ENCODE data around the gene PSMC3. TPM values are rescaled to one million over a fixed set of nuclear protein-coding genes. Genes with fewer than 3 reads are reported as not detected.

The PSMC3 gene
- total and polyA plus RNA-seq, 9 of the 15 experiments (the other 6 are each of a cell fraction or from before 2014, with no cell fraction given): 44.3 to 324 (median 240) TPM

DNA sequence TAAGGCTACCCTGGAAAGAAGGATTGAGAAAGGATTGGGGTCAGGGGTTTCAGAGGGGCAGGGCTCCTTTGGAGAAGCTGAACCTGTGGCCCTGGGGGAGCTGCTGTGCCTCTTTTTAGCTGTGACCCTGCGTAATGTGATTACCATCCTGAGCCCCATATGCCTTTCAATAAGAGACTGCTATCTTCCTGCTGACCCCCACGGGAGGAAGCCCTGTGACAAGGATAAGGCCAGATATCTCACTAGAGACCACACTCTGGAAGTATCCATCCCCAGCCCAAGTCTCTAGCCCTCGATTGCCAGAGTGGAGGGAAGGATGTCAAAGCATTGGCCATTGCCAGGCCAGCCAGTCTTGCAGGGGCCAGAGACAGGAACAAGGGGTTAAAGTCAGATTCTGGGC is 22.7 kb downstream of the PSMC3 start:
- in situ Hi-C loops (cut with MboI): no loop called here
- ATAC-seq (no peak), FAIRE-seq (no peak), DNase-seq (ENCODE audit: extremely low read depth in 1 of 4, low spot score in 3 of 4) (peak in 2 of 4 experiments; percentile 33 to 53)
- POLR2A ChIA-PET: interaction anchor here (0.6 to 1.5 kb wide), 9 partner anchors 9 to 1673 kb away, joined by 3 to 6 read pairs (median 3); partner anchors contain the start of genes PSMC3 and SPI1
- peak overlapping the region; percentile 79 for H3K27ac ChIP-seq (ENCODE audit: extremely low read depth, low read depth, low read length)
- H3K27me3 ChIP-seq (ENCODE audit: control insufficient read depth in 2 of 2, insufficient read depth in 2 of 2, low read length in 2 of 2): no peaks in the 10 kb centered on the region
- H3K4me2 ChIP-seq (ENCODE audit: insufficient read depth, low read length): peak overlapping the region; percentile 12; the same call in 1 of the 2 replicates
- H3K79me2 ChIP-seq (ENCODE audit: control insufficient read depth, insufficient read depth, low read length): no peaks in the 10 kb centered on the region; the same call in 2 of the 3 replicates
- CTCF ChIA-PET (ENCODE audit: low intra/inter-chr PET ratio): no interaction called here
- peak overlapping the region; percentile 52 to 85; a peak in 3 of 4 replicates for H3K9ac ChIP-seq (ENCODE audit: insufficient read depth in 1 of 2, low read depth in 2 of 2, low read length in 2 of 2)
- no peak overlapping the region for H3K4me3 ChIP-seq
- H4K20me1 ChIP-seq (replicated peaks; ENCODE audit: control insufficient read depth, insufficient read depth, low read length): no peaks in the 10 kb centered on the region
- BruUV-seq (replicated peaks): no TSS peak
- intact Hi-C loops (cut with micrococcal nuclease): loop anchor here (10.0 kb wide), 1 partner anchor 49 kb away; the partner anchor contains the start of gene MYBPC3
- no peaks in the 10 kb centered on the region for H3K9me1 ChIP-seq (ENCODE audit: control insufficient read depth, insufficient read depth, low read length)
- H3K9me3 ChIP-seq (replicated peaks; ENCODE audit: control insufficient read depth, insufficient read depth, low read depth, low read length): no peaks in the 10 kb centered on the region
- H2AFZ ChIP-seq (ENCODE audit: low read depth, low read length): peak overlapping the region; percentile 94
- H3K36me3 ChIP-seq (ENCODE audit: control insufficient read depth, insufficient read depth, low read length): no peaks in the 10 kb centered on the region
- 17% methylated on average over 3 of the region's 3 CpGs for WGBS (ENCODE audit: insufficient coverage, low coverage, missing lambda C conversion rate)
- peaks cover 37 to 48% of the 10 kb centered on the region in 2 experiments for H3K4me1 ChIP-seq (replicated peaks in 1 of 2; ENCODE audit: control insufficient read depth in 2 of 2, insufficient read depth in 2 of 2, low read length in 2 of 2)
- TF ChIP-seq ZNF436 (CRISPR knock-in tag; IDR thresholded peaks at IDR 0.05) (no peak), ZNF124 (CRISPR knock-in tag; IDR thresholded peaks at IDR 0.05) (no peak), FOXP1 (CRISPR knock-in tag; IDR thresholded peaks at IDR 0.05) (no peak), DMBX1 (CRISPR knock-in tag; IDR thresholded peaks at IDR 0.05; ENCODE audit: borderline replicate concordance) (no peak), MCM5 (IDR thresholded peaks at IDR 0.05; ENCODE audit: low read depth) (no peak), MYC (IDR thresholded peaks at IDR 0.05; ENCODE audit: low read depth, low read length) (no peak), MYC (CRISPR knock-in tag; IDR thresholded peaks at IDR 0.05; ENCODE audit: borderline replicate concordance, low read depth) (no peak), GATAD2A (IDR thresholded peaks at IDR 0.05) (0 out of 2 replicates have a peak, but pooled peaks have one; percentile 9), EGR1 (conservative IDR thresholded peaks at IDR 0.05) (no peak), ZNF239 (CRISPR knock-in tag; IDR thresholded peaks at IDR 0.05) (no peak), ZNF764 (CRISPR knock-in tag; IDR thresholded peaks at IDR 0.05; ENCODE audit: low read depth) (no peak), PTRF (tag; IDR thresholded peaks at IDR 0.05) (no peak), CTBP1 (IDR thresholded peaks at IDR 0.05; ENCODE audit: borderline replicate concordance) (no peak), LARP7 (IDR thresholded peaks at IDR 0.05) (no peak), ZNF431 (CRISPR knock-in tag; IDR thresholded peaks at IDR 0.05) (no peak), WHSC1 (IDR thresholded peaks at IDR 0.05; ENCODE audit: low read length) (no peak), NFE2 (IDR thresholded peaks at IDR 0.05; ENCODE audit: low read depth) (no peak)
- TF ChIP-seq, protein P1, sequence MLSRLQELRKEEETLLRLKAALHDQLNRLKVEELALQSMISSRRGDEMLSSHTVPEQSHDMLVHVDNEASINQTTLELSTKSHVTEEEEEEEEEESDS (CRISPR knock-in tag; IDR thresholded peaks at IDR 0.05): no peak
- TF ChIP-seq, protein P2, sequence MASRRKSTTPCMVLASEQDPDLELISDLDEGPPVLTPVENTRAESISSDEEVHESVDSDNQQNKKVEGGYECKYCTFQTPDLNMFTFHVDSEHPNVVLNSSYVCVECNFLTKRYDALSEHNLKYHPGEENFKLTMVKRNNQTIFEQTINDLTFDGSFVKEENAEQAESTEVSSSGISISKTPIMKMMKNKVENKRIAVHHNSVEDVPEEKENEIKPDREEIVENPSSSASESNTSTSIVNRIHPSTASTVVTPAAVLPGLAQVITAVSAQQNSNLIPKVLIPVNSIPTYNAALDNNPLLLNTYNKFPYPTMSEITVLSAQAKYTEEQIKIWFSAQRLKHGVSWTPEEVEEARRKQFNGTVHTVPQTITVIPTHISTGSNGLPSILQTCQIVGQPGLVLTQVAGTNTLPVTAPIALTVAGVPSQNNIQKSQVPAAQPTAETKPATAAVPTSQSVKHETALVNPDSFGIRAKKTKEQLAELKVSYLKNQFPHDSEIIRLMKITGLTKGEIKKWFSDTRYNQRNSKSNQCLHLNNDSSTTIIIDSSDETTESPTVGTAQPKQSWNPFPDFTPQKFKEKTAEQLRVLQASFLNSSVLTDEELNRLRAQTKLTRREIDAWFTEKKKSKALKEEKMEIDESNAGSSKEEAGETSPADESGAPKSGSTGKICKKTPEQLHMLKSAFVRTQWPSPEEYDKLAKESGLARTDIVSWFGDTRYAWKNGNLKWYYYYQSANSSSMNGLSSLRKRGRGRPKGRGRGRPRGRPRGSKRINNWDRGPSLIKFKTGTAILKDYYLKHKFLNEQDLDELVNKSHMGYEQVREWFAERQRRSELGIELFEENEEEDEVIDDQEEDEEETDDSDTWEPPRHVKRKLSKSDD (conservative IDR thresholded peaks at IDR 0.05; ENCODE audit: low read length): no peak
- TF ChIP-seq, protein P3, sequence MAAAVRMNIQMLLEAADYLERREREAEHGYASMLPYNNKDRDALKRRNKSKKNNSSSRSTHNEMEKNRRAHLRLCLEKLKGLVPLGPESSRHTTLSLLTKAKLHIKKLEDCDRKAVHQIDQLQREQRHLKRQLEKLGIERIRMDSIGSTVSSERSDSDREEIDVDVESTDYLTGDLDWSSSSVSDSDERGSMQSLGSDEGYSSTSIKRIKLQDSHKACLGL (CRISPR knock-in tag; IDR thresholded peaks at IDR 0.05; ENCODE audit: borderline replicate concordance, poor library complexity, severe bottlenecking): no peak
- TF ChIP-seq, protein P4, sequence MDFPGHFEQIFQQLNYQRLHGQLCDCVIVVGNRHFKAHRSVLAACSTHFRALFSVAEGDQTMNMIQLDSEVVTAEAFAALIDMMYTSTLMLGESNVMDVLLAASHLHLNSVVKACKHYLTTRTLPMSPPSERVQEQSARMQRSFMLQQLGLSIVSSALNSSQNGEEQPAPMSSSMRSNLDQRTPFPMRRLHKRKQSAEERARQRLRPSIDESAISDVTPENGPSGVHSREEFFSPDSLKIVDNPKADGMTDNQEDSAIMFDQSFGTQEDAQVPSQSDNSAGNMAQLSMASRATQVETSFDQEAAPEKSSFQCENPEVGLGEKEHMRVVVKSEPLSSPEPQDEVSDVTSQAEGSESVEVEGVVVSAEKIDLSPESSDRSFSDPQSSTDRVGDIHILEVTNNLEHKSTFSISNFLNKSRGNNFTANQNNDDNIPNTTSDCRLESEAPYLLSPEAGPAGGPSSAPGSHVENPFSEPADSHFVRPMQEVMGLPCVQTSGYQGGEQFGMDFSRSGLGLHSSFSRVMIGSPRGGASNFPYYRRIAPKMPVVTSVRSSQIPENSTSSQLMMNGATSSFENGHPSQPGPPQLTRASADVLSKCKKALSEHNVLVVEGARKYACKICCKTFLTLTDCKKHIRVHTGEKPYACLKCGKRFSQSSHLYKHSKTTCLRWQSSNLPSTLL (IDR thresholded peaks at IDR 0.05): no peak
